H54 (cell line): ENCODE results near the gene EIF2S2.

Source experiments
- DNase-seq: peaks from one replicate; pipeline ENCODE4 v3.0.0; 2011; ENCODE audit warnings: low spot score, mixed read lengths; ENCODE audit not compliant: insufficient read length
- FAIRE-seq: peaks from 3 replicates; lab custom pipeline; 2011; peaks lifted over from hg19 to GRCh38; lab: Jason Lieb, UNC
- POLR2A ChIP-seq: IDR thresholded peaks from 2 replicates; pipeline ENCODE4 v1.6.1; 2011; ENCODE audit warnings: low read depth, mild to moderate bottlenecking, low read length

EIF2S2 gene

GRCh38 chr20:34070859-34071258, 41.2 kb downstream of the EIF2S2 start:
- DNase-seq (no peak), FAIRE-seq (no peak)
- TF ChIP-seq POLR2A, result no peak

GRCh38 chr20:34070079-34070439, 42.0 kb downstream of the EIF2S2 start:
- no peak for TF ChIP-seq POLR2A
- no peak for DNase-seq
- no peak for FAIRE-seq

GRCh38 chr20:34069341-34070078, 42.5 kb downstream of the EIF2S2 start:
- no peak for TF ChIP-seq POLR2A
- DNase-seq (peak; percentile 69), FAIRE-seq (no peak)

- FAIRE-seq (no peak), DNase-seq (no peak)
- TF ChIP-seq POLR2A, result no peak
These were observed 44.0 kb downstream of the EIF2S2 start for GRCh38 chr20:34068001-34068400.

- TF ChIP-seq POLR2A, result no peak
- no peak for FAIRE-seq
These were observed 45.5 kb downstream of the EIF2S2 start for GRCh38 chr20:34066476-34067090.

GRCh38 chr20:34065260-34065659, 46.8 kb downstream of the EIF2S2 start:
- DNase-seq (peak; percentile 46), FAIRE-seq (no peak)
- TF ChIP-seq POLR2A, result no peak

More at GRCh38 chr20:34066476-34067090, 45.5 kb downstream of the EIF2S2 start:
- no peak for DNase-seq

GRCh38 chr20:34064286-34064685, 47.8 kb downstream of the EIF2S2 start:
- no peak for TF ChIP-seq POLR2A
- FAIRE-seq, result no peak
- no peak for DNase-seq

GRCh38 chr20:34062570-34063482, 49.2 kb downstream of the EIF2S2 start:
- TF ChIP-seq POLR2A, result no peak
- no peak for FAIRE-seq
- no peak for DNase-seq

GRCh38 chr20:34061695-34062094, 50.3 kb downstream of the EIF2S2 start:
- no peak for TF ChIP-seq POLR2A
- no peak for FAIRE-seq
- no peak for DNase-seq

GRCh38 chr20:34060970-34061369, 51.1 kb downstream of the EIF2S2 start:
- DNase-seq, result no peak
- FAIRE-seq, result no peak
- TF ChIP-seq POLR2A, result no peak

- FAIRE-seq, result no peak
- no peak for TF ChIP-seq POLR2A
- no peak for DNase-seq
These were observed 53.2 kb downstream of the EIF2S2 start for GRCh38 chr20:34058831-34059230.

GRCh38 chr20:34055290-34055689, 56.8 kb downstream of the EIF2S2 start:
- FAIRE-seq, result no peak

GRCh38 chr20:34052414-34052813, 59.6 kb downstream of the EIF2S2 start:
- FAIRE-seq (no peak), DNase-seq (no peak)
- no peak for TF ChIP-seq POLR2A

More at GRCh38 chr20:34055290-34055689, 56.8 kb downstream of the EIF2S2 start:
- no peak for DNase-seq
- no peak for TF ChIP-seq POLR2A
